Naive thymus-derived CD4-positive, alpha-beta T cell (primary cell): Measurements from ENCODE around the gene ISYNA1. TPM values are rescaled to one million over a fixed set of nuclear protein-coding genes. Genes with fewer than 3 reads are reported as not detected.
A peak's percentile ranks its signal among the peaks of the same experiment; 100 is the strongest.

ENCODE experiments used
- ATAC-seq: fragments of 150-1000 bp; cut with Tn5 transposase; 2 replicates; pipeline ENCODE4 v1.10.0; 2021; ENCODE audit warnings: mild to moderate bottlenecking, moderate library complexity
- CTCF ChIA-PET: fragments of 350-600 bp; sonication (Branson Sonifier 250); formaldehyde crosslinking; loops from one replicate; lab custom pipeline; 2021; ENCODE audit warnings: antibody characterized with exemption; lab: Charles Lee
- POLR2A ChIA-PET: fragments of 350-600 bp; sonication (Branson Sonifier 250); formaldehyde crosslinking; loops from one replicate; lab custom pipeline; 2021; ENCODE audit warnings: antibody characterized with exemption, inconsistent platforms; lab: Charles Lee
- DNase-seq, 9 donors: peaks; one replicate each; pipeline versions ENCODE4 v3.0.0 to v3.0.0-alpha.2; 2020 to 2022; ENCODE audit warnings: mixed read lengths in 1 of 9
- H3K27ac ChIP-seq: one replicate; pipeline ENCODE4 v1.7.0; 2013; ENCODE audit warnings: mild to moderate bottlenecking, low read depth, low read length, moderate library complexity
- H3K27me3 ChIP-seq, 2 donors: one replicate each; pipeline ENCODE4 v1.7.0; 2013; ENCODE audit warnings: low read length in 2 of 2, mild to moderate bottlenecking in 2 of 2, moderate library complexity in 2 of 2; ENCODE audit not compliant: control insufficient read depth in 2 of 2, insufficient read depth in 2 of 2
- H3K36me3 ChIP-seq, 3 experiments: 1 replicate in 2 of 3; 2 replicates in 1 of 3; pipeline ENCODE4 v1.7.0; 2013; ENCODE audit warnings: low read length in 3 of 3, mild to moderate bottlenecking in 3 of 3, moderate library complexity in 1 of 3; ENCODE audit not compliant: insufficient read depth in 3 of 3, control insufficient read depth in 2 of 3
- H3K4me1 ChIP-seq, 2 donors: one replicate each; pipeline ENCODE4 v1.7.0; 2013; ENCODE audit warnings: low read length in 2 of 2, mild to moderate bottlenecking in 2 of 2, moderate library complexity in 1 of 2; ENCODE audit not compliant: control insufficient read depth in 2 of 2, insufficient read depth in 2 of 2
- H3K4me3 ChIP-seq: 2 replicates; pipeline ENCODE4 v1.7.0; 2013; ENCODE audit warnings: mild to moderate bottlenecking, low read length
- H3K9me3 ChIP-seq, 3 experiments: 1 replicate in 2 of 3; 2 replicates in 1 of 3; pipeline ENCODE4 v1.7.0; 2013; ENCODE audit warnings: low read length in 3 of 3; ENCODE audit not compliant: control insufficient read depth in 2 of 3
- H3K27ac Mint-ChIP-seq, 9 donors: one replicate each; pipeline ENCODE4 v1.8.0; 2020 to 2022; ENCODE audit warnings: mixed read lengths in 9 of 9, mild to moderate bottlenecking in 8 of 9, moderate library complexity in 5 of 9, inconsistent platforms in 2 of 9
- H3K27me3 Mint-ChIP-seq, 5 donors: one replicate each; pipeline ENCODE4 v1.8.0; 2021 to 2022; ENCODE audit warnings: mixed read lengths in 5 of 5, mild to moderate bottlenecking in 1 of 5
- H3K36me3 Mint-ChIP-seq, 5 donors: one replicate each; pipeline ENCODE4 v1.8.0; 2020 to 2022; ENCODE audit warnings: mixed read lengths in 5 of 5, mild to moderate bottlenecking in 3 of 5, inconsistent platforms in 1 of 5
- H3K4me1 Mint-ChIP-seq, 7 donors: one replicate each; pipeline ENCODE4 v1.8.0; 2020 to 2022; ENCODE audit warnings: mixed read lengths in 7 of 7, mild to moderate bottlenecking in 3 of 7, inconsistent platforms in 1 of 7
- H3K4me3 Mint-ChIP-seq, 10 donors: one replicate each; pipeline ENCODE4 v1.8.0; 2020 to 2022; ENCODE audit warnings: mild to moderate bottlenecking in 10 of 10, mixed read lengths in 10 of 10, moderate library complexity in 6 of 10, inconsistent platforms in 2 of 10
- H3K9me3 Mint-ChIP-seq, 11 donors: one replicate each; pipeline ENCODE4 v1.8.0; 2020 to 2022; ENCODE audit warnings: mixed read lengths in 11 of 11, mild to moderate bottlenecking in 4 of 11, inconsistent platforms in 1 of 11, moderate library complexity in 1 of 11
- intact Hi-C, 2 donors: fragments of 100-400 bp; cut with micrococcal nuclease; formaldehyde crosslinking; loops; one replicate each; pipeline ENCODE4 v1.15.1; 2023
- microRNA-seq: library from miRNA; unstranded; fragments of <30 nt; microRNA quantifications from one replicate; pipeline ENCODE4 v1.2.0, GENCODE V29; 2022; ENCODE audit warnings: borderline microRNAs expressed
- polyA plus RNA-seq, 2 donors: library from polyadenylated mRNA; unstranded; fragments of 300-500 nt; fragmentation: Illumina TruSeq; gene quantifications; one replicate each; pipeline ENCODE4 v1.2.3, GENCODE V29; 2021
- total RNA-seq, 6 experiments: library from RNA in 5 of 6; stranded (reverse) in 5 of 6; gene quantifications; 1 replicate in 5 of 6; 2 replicates in 1 of 6; pipeline ENCODE4 v1.2.3 and lab custom pipeline; 2021 to 2026

Gene ISYNA1
- total and polyA plus RNA-seq, 7 experiments from 2014 or later, result 9.5 to 42.5 (median 39.7) TPM

DNA sequence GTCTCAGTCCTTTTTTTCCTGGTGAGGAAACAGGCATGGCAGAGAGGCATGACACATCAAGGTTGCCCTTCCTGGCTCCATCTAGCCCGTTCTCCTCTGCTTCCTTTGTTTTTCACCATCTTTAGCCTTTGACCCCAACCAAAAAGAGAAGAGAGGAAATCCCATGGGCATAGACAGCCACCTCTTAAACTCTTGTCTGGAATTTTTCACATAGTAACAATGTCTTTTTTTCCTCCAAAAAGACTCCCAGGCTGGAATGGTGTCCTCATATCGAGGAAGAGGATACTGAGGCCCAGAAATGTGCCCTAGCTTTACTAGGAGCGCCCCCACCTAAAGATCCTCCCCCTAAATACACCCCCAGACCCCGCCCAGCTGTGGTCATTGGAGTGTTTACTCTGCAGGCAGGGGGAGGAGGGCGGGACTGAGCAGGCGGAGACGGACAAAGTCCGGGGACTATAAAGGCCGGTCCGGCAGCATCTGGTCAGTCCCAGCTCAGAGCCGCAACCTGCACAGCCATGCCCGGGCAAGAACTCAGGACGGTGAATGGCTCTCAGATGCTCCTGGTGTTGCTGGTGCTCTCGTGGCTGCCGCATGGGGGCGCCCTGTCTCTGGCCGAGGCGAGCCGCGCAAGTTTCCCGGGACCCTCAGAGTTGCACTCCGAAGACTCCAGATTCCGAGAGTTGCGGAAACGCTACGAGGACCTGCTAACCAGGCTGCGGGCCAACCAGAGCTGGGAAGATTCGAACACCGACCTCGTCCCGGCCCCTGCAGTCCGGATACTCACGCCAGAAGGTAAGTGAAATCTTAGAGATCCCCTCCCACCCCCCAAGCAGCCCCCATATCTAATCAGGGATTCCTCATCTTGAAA is 52.0 kb downstream of the ISYNA1 start, which contains the start of gene GDF15:
GDF15 (plus strand) TSS at position 484 of the 868 bp plus-strand sequence; CDS start at position 516, 32 bp downstream.
- ATAC-seq, result no peak
- H3K27ac ChIP-seq, result no peak within 1 kb of the TSS
- no peaks in the 10 kb centered on the region for H3K36me3 ChIP-seq
- peaks cover 0 to 4% of the 10 kb centered on the region in 2 donors for H3K4me1 ChIP-seq
- H3K9me3 ChIP-seq, result no peaks in the 10 kb centered on the region
- ChIA-PET POLR2A (no interaction called here), CTCF (no interaction called here)
- H3K36me3 Mint-ChIP-seq, result no peaks in the 10 kb centered on the region
- peaks cover 23 to 66% (median 36%) of the 10 kb centered on the region in 5 donors for H3K27me3 Mint-ChIP-seq
- intact Hi-C loops, result no loop called here
- H3K27me3 ChIP-seq, result peaks cover 0 to 11% of the 10 kb centered on the region in 2 donors
- H3K4me3 Mint-ChIP-seq, result peak within 1 kb of the TSS in 2 of 10 donors; percentile 12 to 38
- peak in 3 of 9 donors; percentile 12 to 44 (median 14) for DNase-seq
- no peak within 1 kb of the TSS for H3K4me3 ChIP-seq
- no peaks in the 10 kb centered on the region for H3K9me3 Mint-ChIP-seq
- peaks cover 0 to 12% (median 7%) of the 10 kb centered on the region in 7 donors for H3K4me1 Mint-ChIP-seq
- no peak within 1 kb of the TSS for H3K27ac Mint-ChIP-seq

DNA sequence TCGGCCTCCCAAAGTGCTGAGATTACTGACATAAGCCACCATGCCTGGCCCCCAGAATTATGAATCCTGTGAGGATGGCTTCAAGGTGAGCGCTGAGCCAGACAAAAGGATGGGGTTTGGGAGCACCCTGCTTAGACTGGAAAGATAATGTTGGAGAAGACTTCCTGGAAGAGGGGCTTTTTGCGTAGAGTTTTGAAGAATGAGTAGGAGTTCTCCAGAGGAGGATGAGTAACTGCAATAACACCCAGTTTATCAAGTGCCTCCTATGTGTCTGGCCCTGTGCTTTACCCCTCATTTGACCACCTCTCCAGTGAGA is 52.6 kb downstream of the ISYNA1 start:
- ChIA-PET POLR2A (no interaction called here), CTCF (no interaction called here)
- no peaks in the 10 kb centered on the region for H3K36me3 ChIP-seq
- peaks cover 23 to 60% (median 36%) of the 10 kb centered on the region in 5 donors for H3K27me3 Mint-ChIP-seq
- no peak overlapping the region for H3K4me3 Mint-ChIP-seq
- H3K4me1 Mint-ChIP-seq, result peaks cover 0 to 12% (median 7%) of the 10 kb centered on the region in 7 donors
- H3K27ac Mint-ChIP-seq, result no peak overlapping the region
- H3K4me3 ChIP-seq, result no peak overlapping the region
- H3K27ac ChIP-seq, result no peak overlapping the region
- peaks cover 0 to 11% of the 10 kb centered on the region in 2 donors for H3K27me3 ChIP-seq
- DNase-seq, result no peak
- ATAC-seq, result no peak
- H3K4me1 ChIP-seq, result peaks cover 0 to 4% of the 10 kb centered on the region in 2 donors
- intact Hi-C loops, result no loop called here
- H3K36me3 Mint-ChIP-seq, result no peaks in the 10 kb centered on the region
- no peaks in the 10 kb centered on the region for H3K9me3 Mint-ChIP-seq
- H3K9me3 ChIP-seq, result no peaks in the 10 kb centered on the region

DNA sequence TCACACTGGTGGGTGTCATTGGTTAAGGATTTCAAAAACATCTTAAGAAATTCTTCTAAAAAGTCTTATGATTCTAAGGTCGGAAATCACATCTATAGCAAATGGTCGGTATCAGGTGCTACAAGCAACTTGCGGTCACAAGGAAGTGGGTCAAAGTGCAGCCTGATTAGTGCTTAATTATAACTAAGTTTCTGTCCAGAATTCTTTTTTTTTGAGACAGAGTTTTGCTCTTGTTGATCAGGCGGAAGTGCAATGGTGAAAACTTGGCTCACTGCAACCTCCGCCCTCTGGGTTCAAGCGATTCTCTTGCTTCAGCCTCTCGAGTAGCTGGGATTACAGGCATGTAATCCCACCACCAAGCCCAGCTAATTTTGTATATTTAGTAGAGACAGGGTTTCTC is 53.2 kb downstream of the ISYNA1 start:
- DNase-seq (no peak), ATAC-seq (no peak)
- peaks cover 0 to 12% (median 9%) of the 10 kb centered on the region in 7 donors for H3K4me1 Mint-ChIP-seq
- H3K36me3 Mint-ChIP-seq, result no peaks in the 10 kb centered on the region
- ChIA-PET CTCF (no interaction called here), POLR2A (no interaction called here)
- Histone ChIP-seq H3K9me3 (no peaks in the 10 kb centered on the region), H3K36me3 (no peaks in the 10 kb centered on the region), H3K4me1 (peaks cover 0 to 4% of the 10 kb centered on the region in 2 donors), H3K27ac (no peak overlapping the region), H3K4me3 (no peak overlapping the region), H3K27me3 (peaks cover 0 to 11% of the 10 kb centered on the region in 2 donors)
- H3K27ac Mint-ChIP-seq, result peak overlapping the region in 2 of 9 donors; percentile 49 to 72
- peaks cover 23 to 55% (median 36%) of the 10 kb centered on the region in 5 donors for H3K27me3 Mint-ChIP-seq
- H3K9me3 Mint-ChIP-seq, result no peaks in the 10 kb centered on the region
- intact Hi-C loops, result no loop called here
- no peak overlapping the region for H3K4me3 Mint-ChIP-seq

Small RNAs within 50 kb of the gene (microRNA-seq; reads per million reads assigned to microRNA genes)
- not detected for gene MIR3189

Other genes starting within 250 kb of the ISYNA1 start
- gene MPV17L2, start 244.9 kb downstream of the ISYNA1 start, total RNA-seq, result 1 to 10 TPM; 4.8 to 9.4 (median 6.7) TPM
- 10 to 100 TPM in 1 of 2 donors, 1 to 10 TPM in 1; 7.0 to 15.5 TPM for gene MPV17L2, start 244.9 kb downstream of the ISYNA1 start, polyA plus RNA-seq
- gene RAB3A, start 234.1 kb downstream of the ISYNA1 start, total RNA-seq, result 10 to 100 TPM in 2 of 5 experiments, 1 to 10 TPM in 3; 5.7 to 16.7 (median 8.8) TPM
- gene RAB3A, start 234.1 kb downstream of the ISYNA1 start, polyA plus RNA-seq, result 1 to 10 TPM; 1.9 to 3.3 TPM
- not detected for gene PDE4C, start 211.7 kb downstream of the ISYNA1 start, total RNA-seq
- not detected for gene PDE4C, start 211.7 kb downstream of the ISYNA1 start, polyA plus RNA-seq
- gene IQCN, start 163.7 kb downstream of the ISYNA1 start, total RNA-seq, result 10 to 100 TPM in 2 of 5 experiments, 1 to 10 TPM in 3; 4.7 to 28.3 (median 9.1) TPM
- under 1 TPM; 0.19 to 0.24 TPM for gene IQCN, start 163.7 kb downstream of the ISYNA1 start, polyA plus RNA-seq
- gene JUND, start 156.5 kb downstream of the ISYNA1 start, total RNA-seq, result 1,000 to 10,000 TPM in 2 of 5 experiments, 100 to 1,000 TPM in 3; 196 to 1,360 (median 279) TPM
- gene JUND, start 156.5 kb downstream of the ISYNA1 start, polyA plus RNA-seq, result 10 to 100 TPM; 29.0 to 67.3 TPM
- 100 to 1,000 TPM in 1 of 5 experiments, 10 to 100 TPM in 4; 45.3 to 131 (median 56.2) TPM for gene LSM4, start 115.1 kb downstream of the ISYNA1 start, total RNA-seq
- gene LSM4, start 115.1 kb downstream of the ISYNA1 start, polyA plus RNA-seq, result 100 to 1,000 TPM; 123 to 163 TPM
- gene PGPEP1, start 97.5 kb downstream of the ISYNA1 start, total RNA-seq, result 10 to 100 TPM; 26.6 to 57.1 (median 43.8) TPM
- gene PGPEP1, start 97.5 kb downstream of the ISYNA1 start, polyA plus RNA-seq, result 10 to 100 TPM in 1 of 2 donors, 1 to 10 TPM in 1; 9.4 to 11.1 TPM
- under 1 TPM in 4 of 5 experiments, not detected in 1; 0.32 to 0.73 (median 0.58) TPM for gene GDF15, start 52.0 kb downstream of the ISYNA1 start, total RNA-seq
- gene GDF15, start 52.0 kb downstream of the ISYNA1 start, polyA plus RNA-seq, result not detected
- 10 to 100 TPM in 1 of 5 experiments, 1 to 10 TPM in 2, under 1 TPM in 2; 0.15 to 68.6 (median 1.2) TPM for gene LRRC25, start 40.5 kb downstream of the ISYNA1 start, total RNA-seq
- under 1 TPM; 0.20 to 0.44 TPM for gene LRRC25, start 40.5 kb downstream of the ISYNA1 start, polyA plus RNA-seq
- gene SSBP4, start 18.7 kb downstream of the ISYNA1 start, total RNA-seq, result 100 to 1,000 TPM in 1 of 5 experiments, 10 to 100 TPM in 4; 27.0 to 185 (median 40.7) TPM
- gene SSBP4, start 18.7 kb downstream of the ISYNA1 start, polyA plus RNA-seq, result 10 to 100 TPM; 33.5 to 42.8 TPM
- gene ELL, start 83.9 kb upstream of the ISYNA1 start, total RNA-seq, result 10 to 100 TPM; 18.9 to 70.4 (median 25.0) TPM
- 10 to 100 TPM in 1 of 2 donors, 1 to 10 TPM in 1; 8.9 to 12.6 TPM for gene ELL, start 83.9 kb upstream of the ISYNA1 start, polyA plus RNA-seq
- gene FKBP8, start 105.4 kb upstream of the ISYNA1 start, total RNA-seq, result 100 to 1,000 TPM; 137 to 241 (median 221) TPM
- gene FKBP8, start 105.4 kb upstream of the ISYNA1 start, polyA plus RNA-seq, result 100 to 1,000 TPM in 1 of 2 donors, 10 to 100 TPM in 1; 96.9 to 155 TPM
- 100 to 1,000 TPM in 2 of 5 experiments, 10 to 100 TPM in 3; 74.7 to 108 (median 99.9) TPM for gene KXD1, start 119.7 kb upstream of the ISYNA1 start, total RNA-seq
- 10 to 100 TPM; 70.3 to 78.5 TPM for gene KXD1, start 119.7 kb upstream of the ISYNA1 start, polyA plus RNA-seq
- 1,000 to 10,000 TPM; 1,563 to 2,429 (median 2,196) TPM for gene UBA52, start 133.7 kb upstream of the ISYNA1 start, total RNA-seq
- 1,000 to 10,000 TPM; 2,042 to 2,197 TPM for gene UBA52, start 133.7 kb upstream of the ISYNA1 start, polyA plus RNA-seq
- gene REX1BD, start 150.7 kb upstream of the ISYNA1 start, total RNA-seq, result 100 to 1,000 TPM in 4 of 5 experiments, 10 to 100 TPM in 1; 83.9 to 152 (median 116) TPM
- gene REX1BD, start 150.7 kb upstream of the ISYNA1 start, polyA plus RNA-seq, result 100 to 1,000 TPM; 164 to 197 TPM
- not detected for gene CRLF1, start 168.7 kb upstream of the ISYNA1 start, total RNA-seq
- gene CRLF1, start 168.7 kb upstream of the ISYNA1 start, polyA plus RNA-seq, result under 1 TPM; 0.28 to 0.49 TPM
- under 1 TPM in 2 of 5 experiments, not detected in 3; 0.22 to 0.24 TPM for gene TMEM59L, start 174.7 kb upstream of the ISYNA1 start, total RNA-seq
- under 1 TPM; 0.37 to 0.74 TPM for gene TMEM59L, start 174.7 kb upstream of the ISYNA1 start, polyA plus RNA-seq
- gene KLHL26, start 198.9 kb upstream of the ISYNA1 start, total RNA-seq, result 10 to 100 TPM in 4 of 5 experiments, 1 to 10 TPM in 1; 9.5 to 16.3 (median 12.7) TPM
- gene KLHL26, start 198.9 kb upstream of the ISYNA1 start, polyA plus RNA-seq, result 1 to 10 TPM; 3.7 to 6.1 TPM
- 10 to 100 TPM in 4 of 5 experiments, 1 to 10 TPM in 1; 8.4 to 23.4 (median 22.3) TPM for gene CRTC1, start 245.5 kb upstream of the ISYNA1 start, total RNA-seq
- gene CRTC1, start 245.5 kb upstream of the ISYNA1 start, polyA plus RNA-seq, result 1 to 10 TPM in 1 of 2 donors, under 1 TPM in 1; 0.97 to 1.7 TPM